Measurements from ENCODE around the gene LINGO1. TPM values are rescaled to one million over a fixed set of nuclear protein-coding genes. Genes with fewer than 3 reads are reported as not detected.

Gene LINGO1
- total RNA-seq, 1 donor from 2014 or later, result not detected

GRCh38 chr15:77634266-77634962 lies 1.7 kb upstream of the LINGO1 start:
- H3K27ac Mint-ChIP-seq, result no peak overlapping the region
- CTCF ChIA-PET, result interaction anchor here (0.6 to 2.2 kb wide), 3 partner anchors 91 to 448 kb away, joined by 3 to 10 read pairs (median 3); no protein-coding TSS in a partner anchor
- H3K4me1 Mint-ChIP-seq, result peaks cover 12% of the 10 kb centered on the region
- TF ChIP-seq, protein P1, sequence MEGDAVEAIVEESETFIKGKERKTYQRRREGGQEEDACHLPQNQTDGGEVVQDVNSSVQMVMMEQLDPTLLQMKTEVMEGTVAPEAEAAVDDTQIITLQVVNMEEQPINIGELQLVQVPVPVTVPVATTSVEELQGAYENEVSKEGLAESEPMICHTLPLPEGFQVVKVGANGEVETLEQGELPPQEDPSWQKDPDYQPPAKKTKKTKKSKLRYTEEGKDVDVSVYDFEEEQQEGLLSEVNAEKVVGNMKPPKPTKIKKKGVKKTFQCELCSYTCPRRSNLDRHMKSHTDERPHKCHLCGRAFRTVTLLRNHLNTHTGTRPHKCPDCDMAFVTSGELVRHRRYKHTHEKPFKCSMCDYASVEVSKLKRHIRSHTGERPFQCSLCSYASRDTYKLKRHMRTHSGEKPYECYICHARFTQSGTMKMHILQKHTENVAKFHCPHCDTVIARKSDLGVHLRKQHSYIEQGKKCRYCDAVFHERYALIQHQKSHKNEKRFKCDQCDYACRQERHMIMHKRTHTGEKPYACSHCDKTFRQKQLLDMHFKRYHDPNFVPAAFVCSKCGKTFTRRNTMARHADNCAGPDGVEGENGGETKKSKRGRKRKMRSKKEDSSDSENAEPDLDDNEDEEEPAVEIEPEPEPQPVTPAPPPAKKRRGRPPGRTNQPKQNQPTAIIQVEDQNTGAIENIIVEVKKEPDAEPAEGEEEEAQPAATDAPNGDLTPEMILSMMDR (IDR thresholded peaks at IDR 0.05), result no peak
- no peaks in the 10 kb centered on the region for H3K9me3 Mint-ChIP-seq
- DNase-seq (peak; percentile 44), ATAC-seq (ENCODE audit: low read depth) (no peak)
- POLR2A ChIA-PET, result no interaction called here
- H3K36me3 Mint-ChIP-seq (ENCODE audit: low read depth), result no peaks in the 10 kb centered on the region
- H3K4me3 Mint-ChIP-seq, result peak overlapping the region; percentile 67
- peaks cover 54% of the 10 kb centered on the region for H3K27me3 Mint-ChIP-seq
- intact Hi-C loops (cut with micrococcal nuclease), result loop anchor here (5.0 kb wide), 2 partner anchors 238 to 517 kb away; no protein-coding TSS in a partner anchor

GRCh38 chr15:77633913-77634265 lies 1.2 kb upstream of the LINGO1 start:
- Mint-ChIP-seq H3K27me3 (peaks cover 49% of the 10 kb centered on the region), H3K36me3 (ENCODE audit: low read depth) (no peaks in the 10 kb centered on the region), H3K4me3 (peak overlapping the region; percentile 55), H3K9me3 (no peaks in the 10 kb centered on the region), H3K4me1 (peaks cover 12% of the 10 kb centered on the region), H3K27ac (no peak overlapping the region)
- ChIA-PET POLR2A (no interaction called here), CTCF (interaction anchor here (1.0 to 2.2 kb wide), 3 partner anchors 91 to 514 kb away, joined by 3 to 10 read pairs (median 3); no protein-coding TSS in a partner anchor)
- TF ChIP-seq, protein P1 (IDR thresholded peaks at IDR 0.05), result no peak
- ATAC-seq (ENCODE audit: low read depth) (no peak), DNase-seq (no peak)
- intact Hi-C loops (cut with micrococcal nuclease), result loop anchor here (2.0 to 5.0 kb wide), 3 partner anchors 238 to 517 kb away; no protein-coding TSS in a partner anchor

GRCh38 chr15:77633134-77633912 lies 611 bp upstream of the LINGO1 start:
- ChIA-PET CTCF (interaction anchor here (0.6 to 2.2 kb wide), 4 partner anchors 13 to 514 kb away, joined by 3 to 10 read pairs (median 4); no protein-coding TSS in a partner anchor), POLR2A (no interaction called here)
- H3K9me3 Mint-ChIP-seq, result no peaks in the 10 kb centered on the region
- H3K36me3 Mint-ChIP-seq (ENCODE audit: low read depth), result no peaks in the 10 kb centered on the region
- ATAC-seq (ENCODE audit: low read depth) (peak; percentile 93), DNase-seq (peak; percentile 71)
- peak overlapping the region; percentile 75 for H3K4me3 Mint-ChIP-seq
- H3K27me3 Mint-ChIP-seq, result peaks cover 45% of the 10 kb centered on the region
- intact Hi-C loops (cut with micrococcal nuclease), result loop anchor here (2.0 to 5.0 kb wide), 3 partner anchors 239 to 516 kb away; no protein-coding TSS in a partner anchor
- H3K4me1 Mint-ChIP-seq, result peaks cover 12% of the 10 kb centered on the region
- TF ChIP-seq, protein P1 (IDR thresholded peaks at IDR 0.05), result peak; percentile 97
- no peak overlapping the region for H3K27ac Mint-ChIP-seq

DNA sequence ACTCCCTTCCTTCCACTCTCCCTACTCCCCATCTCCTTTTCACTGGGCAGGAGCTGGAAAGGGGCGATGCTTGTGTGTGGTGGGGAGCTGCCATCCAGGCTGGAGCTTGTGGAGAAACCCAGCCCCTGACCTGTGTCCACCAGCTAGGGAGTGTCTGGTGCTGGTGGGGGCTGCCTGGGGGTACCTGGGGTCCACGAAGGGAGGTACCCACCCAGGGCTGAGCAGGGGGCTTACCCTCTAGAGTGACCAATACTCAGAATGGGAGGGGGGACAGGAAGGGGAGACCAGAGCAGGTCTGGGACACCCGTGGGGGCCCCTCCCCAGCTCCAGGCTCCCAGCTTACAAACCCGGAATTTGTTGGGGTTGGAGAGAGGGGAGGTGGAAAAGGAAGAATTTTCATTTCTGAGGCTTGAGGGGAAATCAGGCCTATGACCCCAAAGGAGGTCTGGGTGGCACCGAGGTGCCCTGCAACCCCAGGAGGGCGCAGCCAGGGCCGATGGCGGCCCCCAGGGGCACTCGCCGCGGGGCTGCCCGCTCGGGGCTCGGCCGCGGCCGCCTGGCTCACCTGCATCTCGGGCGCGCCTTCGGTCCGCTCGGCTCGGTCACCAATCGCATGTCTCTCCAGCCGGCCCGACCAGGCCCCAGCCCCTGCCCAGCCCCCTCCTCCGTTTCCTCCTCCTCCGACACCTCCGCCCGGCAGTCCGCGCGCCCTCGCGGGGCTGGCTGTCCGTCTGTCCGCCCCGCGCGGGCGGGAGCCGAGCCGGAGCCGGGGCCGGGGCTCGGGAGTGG lies 773 bp downstream of the LINGO1 start:
- intact Hi-C loops (cut with micrococcal nuclease), result loop anchor here (2.0 to 5.0 kb wide), 3 partner anchors 240 to 515 kb away; no protein-coding TSS in a partner anchor
- H3K4me1 Mint-ChIP-seq, result peaks cover 12% of the 10 kb centered on the region
- no peaks in the 10 kb centered on the region for H3K36me3 Mint-ChIP-seq (ENCODE audit: low read depth)
- POLR2A ChIA-PET, result no interaction called here
- TF ChIP-seq, protein P1 (IDR thresholded peaks at IDR 0.05), result no peak
- H3K27ac Mint-ChIP-seq, result no peak overlapping the region
- H3K9me3 Mint-ChIP-seq, result no peaks in the 10 kb centered on the region
- H3K27me3 Mint-ChIP-seq, result peaks cover 40% of the 10 kb centered on the region
- DNase-seq (peak; percentile 19), ATAC-seq (ENCODE audit: low read depth) (no peak)
- CTCF ChIA-PET, result no interaction called here
- no peak overlapping the region for H3K4me3 Mint-ChIP-seq
